Activated naive CD8-positive, alpha-beta T cell (primary cell): Measurements from ENCODE around the gene MMP7.

ENCODE experiments used
- H3K27ac Mint-ChIP-seq: one replicate; pipeline ENCODE4 v1.8.0; 2021; ENCODE audit warnings: mixed read lengths
- H3K27me3 Mint-ChIP-seq: one replicate; pipeline ENCODE4 v1.8.0; 2021; ENCODE audit warnings: mixed read lengths
- H3K36me3 Mint-ChIP-seq: one replicate; pipeline ENCODE4 v1.8.0; 2021; ENCODE audit warnings: mixed read lengths
- H3K4me1 Mint-ChIP-seq: one replicate; pipeline ENCODE4 v1.8.0; 2021; ENCODE audit warnings: low read depth, mixed read lengths
- H3K4me3 Mint-ChIP-seq: one replicate; pipeline ENCODE4 v1.8.0; 2021; ENCODE audit warnings: mild to moderate bottlenecking, mixed read lengths
- H3K9me3 Mint-ChIP-seq: one replicate; pipeline ENCODE4 v1.8.0; 2021; ENCODE audit warnings: low read depth, mixed read lengths

The MMP7 gene

GRCh38 chr11:102494216-102494615, 36.3 kb downstream of the MMP7 start:
- Mint-ChIP-seq H3K27ac (no peak overlapping the region), H3K4me1 (peaks cover 19% of the 10 kb centered on the region), H3K9me3 (no peaks in the 10 kb centered on the region), H3K36me3 (no peaks in the 10 kb centered on the region), H3K27me3 (no peaks in the 10 kb centered on the region), H3K4me3 (no peak overlapping the region)

- Mint-ChIP-seq H3K27ac (no peak overlapping the region), H3K36me3 (no peaks in the 10 kb centered on the region), H3K27me3 (no peaks in the 10 kb centered on the region), H3K9me3 (no peaks in the 10 kb centered on the region), H3K4me1 (peaks cover 21% of the 10 kb centered on the region), H3K4me3 (no peak overlapping the region)
Observed at GRCh38 chr11:102493524-102493923, 37.0 kb downstream of the MMP7 start.

DNA sequence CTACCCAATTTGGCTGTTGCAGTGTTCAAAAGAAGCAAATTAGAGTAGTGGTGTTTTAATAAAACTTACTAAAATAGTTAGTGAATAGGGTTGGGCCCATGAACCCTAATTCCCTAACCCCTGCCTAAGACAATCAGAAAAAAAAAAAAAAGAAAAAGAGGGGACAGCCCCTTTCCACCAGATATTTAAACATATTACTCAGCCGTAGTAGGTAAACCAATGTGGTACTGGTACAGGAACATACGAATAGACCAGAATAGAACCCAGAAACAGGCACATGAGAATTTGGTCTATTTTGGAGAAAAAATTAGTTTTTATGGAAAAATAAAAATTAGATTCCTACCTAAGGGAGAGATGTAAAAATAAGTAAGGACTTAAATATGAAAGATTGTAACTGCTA, 38.6 kb downstream of the MMP7 start:
- no peak overlapping the region for H3K27ac Mint-ChIP-seq
- no peaks in the 10 kb centered on the region for H3K9me3 Mint-ChIP-seq
- H3K4me3 Mint-ChIP-seq, result no peak overlapping the region
- peaks cover 32% of the 10 kb centered on the region for H3K4me1 Mint-ChIP-seq
- no peaks in the 10 kb centered on the region for H3K36me3 Mint-ChIP-seq
- no peaks in the 10 kb centered on the region for H3K27me3 Mint-ChIP-seq

GRCh38 chr11:102489186-102490145, 41.1 kb downstream of the MMP7 start:
- H3K36me3 Mint-ChIP-seq, result no peaks in the 10 kb centered on the region
- no peaks in the 10 kb centered on the region for H3K27me3 Mint-ChIP-seq
- H3K9me3 Mint-ChIP-seq, result no peaks in the 10 kb centered on the region
- no peak overlapping the region for H3K4me3 Mint-ChIP-seq
- peak overlapping the region; percentile 34 for H3K27ac Mint-ChIP-seq
- H3K4me1 Mint-ChIP-seq, result peaks cover 30% of the 10 kb centered on the region

DNA sequence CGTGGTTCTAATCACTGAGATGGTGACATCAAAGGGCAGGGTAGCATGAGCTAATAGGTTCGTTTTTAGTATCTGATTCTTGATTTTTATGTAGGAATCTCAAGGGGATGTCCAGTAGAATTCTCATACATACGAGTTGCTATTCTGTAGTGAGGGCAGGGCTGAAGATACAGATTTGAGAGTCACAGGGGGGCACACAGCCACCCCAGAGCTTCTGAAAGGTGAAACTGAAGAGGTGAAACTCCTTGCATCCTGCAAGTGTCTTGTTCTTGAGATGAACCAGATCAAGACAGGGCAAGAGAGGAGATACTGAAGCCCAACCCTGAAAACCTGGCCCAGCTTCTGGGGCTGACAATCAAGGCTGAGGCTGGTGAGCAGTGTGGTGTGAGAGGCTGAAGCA, 42.3 kb downstream of the MMP7 start:
- H3K27me3 Mint-ChIP-seq, result no peaks in the 10 kb centered on the region
- no peak overlapping the region for H3K4me3 Mint-ChIP-seq
- no peaks in the 10 kb centered on the region for H3K9me3 Mint-ChIP-seq
- no peaks in the 10 kb centered on the region for H3K36me3 Mint-ChIP-seq
- no peak overlapping the region for H3K27ac Mint-ChIP-seq
- H3K4me1 Mint-ChIP-seq, result peaks cover 30% of the 10 kb centered on the region

DNA sequence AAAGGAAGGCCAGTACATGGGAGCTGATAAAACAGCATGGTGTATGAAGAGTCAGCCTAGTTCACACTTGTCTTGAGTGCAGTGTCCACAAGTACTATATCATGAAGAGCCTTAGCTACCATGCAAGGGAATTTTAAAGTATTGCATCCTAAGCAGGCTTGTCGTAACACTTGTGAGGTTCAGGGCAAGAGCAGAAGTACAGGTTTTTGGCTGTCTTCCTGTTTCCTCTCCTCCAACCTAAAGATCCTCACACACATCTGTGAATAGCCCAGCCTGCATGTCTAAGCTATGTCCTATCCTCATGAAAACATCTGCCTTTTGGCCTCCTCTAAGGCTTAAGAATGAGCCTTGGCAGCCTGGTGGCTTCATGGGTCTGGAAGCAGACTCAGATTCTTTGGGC, 43.3 kb downstream of the MMP7 start:
- no peak overlapping the region for H3K4me3 Mint-ChIP-seq
- no peaks in the 10 kb centered on the region for H3K9me3 Mint-ChIP-seq
- H3K36me3 Mint-ChIP-seq, result no peaks in the 10 kb centered on the region
- H3K27me3 Mint-ChIP-seq, result no peaks in the 10 kb centered on the region
- no peak overlapping the region for H3K27ac Mint-ChIP-seq
- H3K4me1 Mint-ChIP-seq, result peaks cover 27% of the 10 kb centered on the region

DNA sequence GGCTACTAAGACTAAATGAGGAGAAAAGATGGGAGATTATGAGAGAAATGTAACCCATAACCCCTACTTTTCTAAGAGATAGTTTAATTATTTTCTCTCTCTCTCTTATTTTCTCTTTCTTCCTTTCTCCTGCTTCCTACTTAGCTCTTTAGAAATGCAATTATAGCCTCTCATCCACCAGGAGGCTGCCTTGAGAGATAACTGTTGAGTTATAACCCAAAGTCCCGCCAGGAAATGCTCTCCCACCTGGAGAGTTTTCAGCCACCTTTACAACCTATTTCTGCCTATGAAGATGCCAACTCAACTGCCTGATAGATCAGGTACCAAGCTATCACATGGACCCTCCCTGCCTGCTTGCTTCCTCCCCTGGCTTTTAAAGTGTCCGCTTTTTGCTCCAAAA, 44.0 kb downstream of the MMP7 start:
- Mint-ChIP-seq H3K4me1 (peaks cover 25% of the 10 kb centered on the region), H3K9me3 (no peaks in the 10 kb centered on the region), H3K36me3 (no peaks in the 10 kb centered on the region), H3K4me3 (no peak overlapping the region), H3K27ac (no peak overlapping the region), H3K27me3 (no peaks in the 10 kb centered on the region)

DNA sequence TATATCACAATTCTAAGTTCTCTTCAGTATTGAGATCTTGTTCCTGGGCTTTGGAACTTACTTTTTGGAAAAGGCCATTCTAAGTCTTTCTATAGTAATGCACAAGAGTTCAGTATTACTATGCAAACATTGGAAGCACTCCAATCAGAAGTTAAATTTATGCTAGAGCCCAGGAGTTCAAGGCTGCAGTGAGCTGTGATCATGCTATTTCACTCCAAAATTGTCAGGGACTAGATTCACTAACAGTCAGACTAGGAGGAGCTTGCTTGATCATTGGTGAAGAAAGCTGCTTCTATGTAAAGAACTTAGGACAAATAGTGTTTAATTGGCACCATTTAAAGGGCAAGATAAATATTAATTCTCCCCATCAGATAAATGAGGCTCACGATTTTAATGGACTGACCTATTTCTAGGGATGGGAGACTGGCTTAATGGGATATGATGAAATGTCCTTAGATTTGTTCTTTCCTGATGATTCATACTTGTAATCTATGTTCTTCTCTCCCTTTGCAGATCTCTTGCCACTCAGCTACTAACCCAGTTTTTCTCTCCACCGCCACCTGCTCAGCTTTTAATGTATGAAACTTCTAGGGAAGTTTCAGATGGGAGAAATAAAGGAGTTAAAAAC, 45.3 kb downstream of the MMP7 start:
- Mint-ChIP-seq H3K27ac (no peak overlapping the region), H3K9me3 (no peaks in the 10 kb centered on the region), H3K27me3 (no peaks in the 10 kb centered on the region), H3K4me3 (no peak overlapping the region), H3K36me3 (no peaks in the 10 kb centered on the region), H3K4me1 (peaks cover 24% of the 10 kb centered on the region)

GRCh38 chr11:102482433-102482832, 48.1 kb downstream of the MMP7 start:
- Mint-ChIP-seq H3K27me3 (no peaks in the 10 kb centered on the region), H3K27ac (no peak overlapping the region), H3K9me3 (no peaks in the 10 kb centered on the region), H3K4me3 (no peak overlapping the region), H3K36me3 (no peaks in the 10 kb centered on the region), H3K4me1 (peaks cover 21% of the 10 kb centered on the region)

DNA sequence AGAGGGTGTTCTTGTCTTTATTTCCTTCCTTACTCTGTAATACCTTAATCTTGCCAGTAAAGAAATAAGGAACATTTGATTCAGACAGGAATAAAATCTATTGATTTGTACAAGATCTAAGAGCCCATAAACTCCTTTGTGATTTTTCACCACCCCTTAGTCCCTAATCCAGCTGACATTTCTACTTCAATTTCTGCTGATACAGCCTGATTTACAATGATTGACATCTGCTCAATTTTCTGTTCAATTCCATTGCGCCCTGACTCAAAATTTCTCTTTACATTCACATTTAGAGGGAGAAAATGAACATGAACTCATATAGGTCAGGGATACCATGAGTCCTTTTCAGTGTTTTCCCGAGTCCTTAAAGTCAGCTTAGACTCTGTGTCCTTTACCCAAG, 50.8 kb downstream of the MMP7 start:
- no peak overlapping the region for H3K27ac Mint-ChIP-seq
- no peaks in the 10 kb centered on the region for H3K36me3 Mint-ChIP-seq
- H3K9me3 Mint-ChIP-seq, result no peaks in the 10 kb centered on the region
- H3K4me3 Mint-ChIP-seq, result no peak overlapping the region
- H3K4me1 Mint-ChIP-seq, result peaks cover 32% of the 10 kb centered on the region
- H3K27me3 Mint-ChIP-seq, result no peaks in the 10 kb centered on the region

- Mint-ChIP-seq H3K4me1 (peaks cover 41% of the 10 kb centered on the region), H3K4me3 (no peak overlapping the region), H3K9me3 (no peaks in the 10 kb centered on the region), H3K27me3 (no peaks in the 10 kb centered on the region), H3K36me3 (no peaks in the 10 kb centered on the region), H3K27ac (peak overlapping the region; percentile 11)
Observed at GRCh38 chr11:102478673-102479299, 51.8 kb downstream of the MMP7 start.

GRCh38 chr11:102476812-102477211, 53.7 kb downstream of the MMP7 start:
- H3K27ac Mint-ChIP-seq, result peak overlapping the region; percentile 86
- peaks cover 55% of the 10 kb centered on the region for H3K4me1 Mint-ChIP-seq
- H3K9me3 Mint-ChIP-seq, result no peaks in the 10 kb centered on the region
- peak overlapping the region; percentile 38 for H3K4me3 Mint-ChIP-seq
- H3K36me3 Mint-ChIP-seq, result no peaks in the 10 kb centered on the region
- no peaks in the 10 kb centered on the region for H3K27me3 Mint-ChIP-seq

- peak overlapping the region; percentile 50 for H3K4me3 Mint-ChIP-seq
- H3K9me3 Mint-ChIP-seq, result no peaks in the 10 kb centered on the region
- peaks cover 62% of the 10 kb centered on the region for H3K4me1 Mint-ChIP-seq
- H3K27me3 Mint-ChIP-seq, result no peaks in the 10 kb centered on the region
- H3K36me3 Mint-ChIP-seq, result no peaks in the 10 kb centered on the region
- H3K27ac Mint-ChIP-seq, result peak overlapping the region; percentile 86
Observed at GRCh38 chr11:102476069-102476468, 54.5 kb downstream of the MMP7 start.

DNA sequence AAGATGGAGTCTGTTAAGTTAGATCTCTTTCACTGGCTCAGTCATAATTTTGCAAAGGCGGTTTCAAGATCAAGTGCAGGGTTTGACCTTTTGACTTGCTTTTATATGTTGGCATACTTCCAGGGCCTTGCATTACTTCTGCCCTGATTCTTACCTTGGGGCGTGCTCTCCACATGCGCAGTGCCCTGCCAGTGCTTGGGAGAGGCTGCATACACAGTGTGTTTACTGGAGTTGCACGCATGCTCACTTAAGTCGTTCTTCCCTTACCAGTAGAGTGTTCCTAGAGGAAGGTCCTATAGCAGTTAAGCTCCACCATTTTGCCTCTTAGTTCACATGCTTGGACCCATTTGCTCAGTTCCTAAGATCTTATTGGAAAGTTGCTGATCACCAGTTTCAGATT, 57.0 kb downstream of the MMP7 start:
- Mint-ChIP-seq H3K36me3 (no peaks in the 10 kb centered on the region), H3K27ac (peak overlapping the region; percentile 47), H3K9me3 (no peaks in the 10 kb centered on the region), H3K4me1 (peaks cover 81% of the 10 kb centered on the region), H3K4me3 (no peak overlapping the region), H3K27me3 (no peaks in the 10 kb centered on the region)

- Mint-ChIP-seq H3K27me3 (no peaks in the 10 kb centered on the region), H3K4me1 (peaks cover 84% of the 10 kb centered on the region), H3K27ac (no peak overlapping the region), H3K4me3 (no peak overlapping the region), H3K36me3 (no peaks in the 10 kb centered on the region), H3K9me3 (no peaks in the 10 kb centered on the region)
Observed at GRCh38 chr11:102472127-102472526, 58.4 kb downstream of the MMP7 start.
